ENCODE results near the gene NEK2.
A peak's percentile ranks its signal among the peaks of the same experiment; 100 is the strongest.
"Not testable (repeated sequence)": the region's sequence is repeated elsewhere in the genome, so short reads cannot be mapped to it uniquely, and the experiment has no call there.

The NEK2 gene

DNA sequence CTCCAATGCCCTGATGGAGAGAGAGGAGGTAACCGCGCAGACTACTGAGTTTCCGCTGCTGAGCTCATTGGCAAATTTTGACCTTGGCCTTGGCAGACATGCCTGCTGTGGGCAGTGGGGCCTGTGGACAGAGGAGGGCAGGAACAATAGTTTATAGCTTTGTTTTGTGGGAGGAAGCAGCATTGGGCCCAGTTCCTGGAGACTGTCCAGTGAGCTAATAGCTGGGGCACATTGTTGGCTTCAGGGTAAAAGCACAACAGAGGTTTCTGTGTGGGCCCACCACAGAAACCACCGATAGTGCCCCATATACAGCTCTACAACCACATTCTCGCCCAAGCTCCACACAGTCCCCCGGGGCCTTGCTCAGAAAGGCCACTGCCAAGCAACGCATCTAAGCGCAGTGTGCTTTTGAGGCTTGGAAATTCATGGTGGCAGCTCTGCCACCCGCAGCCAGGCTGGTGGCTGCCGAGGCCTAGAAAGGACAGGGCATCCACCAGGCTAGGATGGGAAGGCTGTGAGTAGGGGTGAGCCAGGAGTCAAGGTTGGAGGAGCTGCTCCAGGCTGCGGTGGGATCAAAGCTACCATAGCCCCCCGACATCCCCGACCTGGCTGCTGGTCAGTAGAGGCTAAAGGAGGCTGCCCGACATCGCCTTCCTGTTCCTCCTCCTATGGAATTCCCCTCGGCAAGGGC lies 43.2 kb downstream of the NEK2 start:
- no peak for DNase-seq

GRCh38 chr1:211631168-211631567 lies 44.3 kb downstream of the NEK2 start:
- DNase-seq: no peak

GRCh38 chr1:211630236-211631081 lies 45.0 kb downstream of the NEK2 start:
- no peak for DNase-seq

- no peak for DNase-seq
These were observed 47.0 kb downstream of the NEK2 start for GRCh38 chr1:211628417-211628816.

DNA sequence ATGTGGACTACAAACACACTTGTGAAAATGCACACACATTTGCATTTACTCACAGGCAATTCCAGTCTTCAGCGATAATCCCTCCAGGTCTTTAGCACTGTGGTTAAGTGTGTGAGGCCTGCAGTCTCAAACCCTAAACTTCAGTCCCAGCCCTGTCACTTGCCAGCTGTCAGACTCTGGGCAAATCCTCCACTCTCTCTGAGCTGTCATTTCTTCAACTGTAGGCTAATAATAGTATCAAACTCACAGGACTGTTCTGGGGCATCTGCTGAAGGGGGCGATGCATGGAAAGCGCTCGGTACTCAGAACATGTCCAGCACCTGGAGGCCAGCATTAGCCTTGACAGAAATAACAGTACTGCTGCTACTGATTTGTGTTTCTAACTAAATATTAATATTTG lies 48.2 kb downstream of the NEK2 start:
- no peak for DNase-seq

DNA sequence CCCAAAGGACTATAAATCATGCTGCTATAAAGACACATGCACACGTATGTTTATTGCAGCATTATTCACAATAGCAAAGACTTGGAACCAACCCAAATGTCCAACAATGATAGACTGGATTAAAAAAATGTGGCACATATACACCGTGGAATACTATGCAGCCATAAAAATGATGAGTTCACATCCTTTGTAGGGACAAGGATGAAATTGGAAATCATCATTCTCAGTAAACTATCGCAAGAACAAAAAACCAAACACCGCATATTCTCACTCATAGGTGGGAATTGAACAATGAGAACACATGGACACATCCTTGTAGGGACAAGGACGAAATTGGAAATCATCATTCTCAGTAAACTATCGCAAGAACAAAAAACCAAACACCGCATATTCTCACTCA lies 49.6 kb downstream of the NEK2 start:
- not testable (repeated sequence) for DNase-seq

DNA sequence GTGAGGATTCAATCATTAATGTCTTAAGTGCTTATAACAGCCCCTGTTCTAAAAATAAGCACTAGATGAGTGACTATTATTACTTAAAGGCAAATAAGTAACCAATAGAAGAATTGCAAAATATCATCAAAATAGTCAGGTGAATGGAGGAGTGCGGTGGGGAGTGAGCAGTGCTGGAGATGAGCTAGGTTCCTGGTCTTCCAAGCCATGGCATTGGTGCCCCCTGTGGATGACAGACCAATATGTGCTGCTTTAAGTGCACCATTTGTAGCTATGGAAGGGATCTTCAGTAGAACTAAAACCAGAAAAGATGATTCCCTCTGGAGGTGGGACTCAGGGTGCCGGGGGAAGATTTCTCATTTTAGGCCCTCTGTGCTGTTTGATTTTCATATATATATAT lies 50.4 kb downstream of the NEK2 start:
- peak; percentile 53 for DNase-seq

GRCh38 chr1:211623515-211623914 lies 51.9 kb downstream of the NEK2 start:
- DNase-seq: no peak

- DNase-seq: no peak
These were observed 53.8 kb downstream of the NEK2 start for GRCh38 chr1:211621447-211622198.

GRCh38 chr1:211620097-211620496 lies 55.3 kb downstream of the NEK2 start:
- no peak for DNase-seq

GRCh38 chr1:211619033-211619996 lies 56.1 kb downstream of the NEK2 start:
- DNase-seq: no peak

DNA sequence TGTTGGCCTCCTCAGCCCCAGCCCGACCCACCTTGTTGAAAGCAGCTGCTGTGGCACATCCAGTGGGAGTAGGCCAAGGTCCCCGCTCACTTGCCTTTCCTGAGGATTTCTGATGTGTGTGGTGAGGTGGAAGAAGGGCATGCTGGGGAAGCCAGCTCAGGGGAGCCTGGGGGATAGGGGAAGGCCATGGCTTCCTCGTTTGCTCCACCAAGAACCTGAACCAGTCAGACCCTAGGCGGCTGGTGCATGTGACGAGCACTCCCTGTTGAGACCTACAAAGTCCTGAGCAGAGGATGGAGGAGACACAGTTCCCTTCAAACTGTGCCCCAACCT lies 58.5 kb downstream of the NEK2 start:
- DNase-seq: no peak

DNA sequence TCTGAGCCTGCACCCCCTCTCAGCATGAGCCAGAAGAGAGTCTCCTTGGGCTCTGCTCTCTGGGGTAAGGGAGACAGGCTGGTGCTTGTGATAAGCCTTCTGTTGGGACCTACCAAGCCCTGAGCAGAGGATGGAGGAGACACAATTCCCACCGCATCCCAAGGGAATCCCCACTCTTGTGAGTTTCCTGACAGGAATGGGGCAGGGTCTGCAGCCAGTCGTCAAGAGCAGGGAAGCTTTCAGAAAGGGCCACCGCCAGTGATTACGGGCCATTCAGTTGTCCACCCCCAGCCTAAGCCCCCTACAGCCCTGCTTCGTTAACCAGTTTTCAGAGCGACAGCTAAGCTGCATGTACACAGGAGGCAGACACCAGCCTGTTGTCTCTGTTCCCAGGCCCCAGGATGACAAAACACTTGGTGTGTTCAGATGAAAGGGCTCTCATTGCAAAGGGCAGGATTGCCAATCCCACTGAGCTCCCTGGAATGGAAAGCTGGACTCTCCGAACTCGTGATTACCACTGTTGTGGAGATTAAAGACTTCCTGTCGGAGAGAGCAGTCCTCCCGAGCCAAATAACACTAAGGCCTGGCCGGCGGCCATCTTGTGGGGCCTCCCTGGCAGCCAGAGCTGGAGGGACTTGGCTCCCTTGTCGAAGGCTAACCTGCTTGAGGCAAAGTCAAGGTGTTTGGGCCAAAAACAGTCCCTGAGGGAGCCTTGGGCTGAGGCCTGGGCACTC lies 59.0 kb downstream of the NEK2 start:
- no peak for DNase-seq

- DNase-seq: no peak
These were observed 60.8 kb downstream of the NEK2 start for GRCh38 chr1:211614615-211615014.

GRCh38 chr1:211613951-211614350 lies 61.5 kb downstream of the NEK2 start:
- no peak for DNase-seq

DNA sequence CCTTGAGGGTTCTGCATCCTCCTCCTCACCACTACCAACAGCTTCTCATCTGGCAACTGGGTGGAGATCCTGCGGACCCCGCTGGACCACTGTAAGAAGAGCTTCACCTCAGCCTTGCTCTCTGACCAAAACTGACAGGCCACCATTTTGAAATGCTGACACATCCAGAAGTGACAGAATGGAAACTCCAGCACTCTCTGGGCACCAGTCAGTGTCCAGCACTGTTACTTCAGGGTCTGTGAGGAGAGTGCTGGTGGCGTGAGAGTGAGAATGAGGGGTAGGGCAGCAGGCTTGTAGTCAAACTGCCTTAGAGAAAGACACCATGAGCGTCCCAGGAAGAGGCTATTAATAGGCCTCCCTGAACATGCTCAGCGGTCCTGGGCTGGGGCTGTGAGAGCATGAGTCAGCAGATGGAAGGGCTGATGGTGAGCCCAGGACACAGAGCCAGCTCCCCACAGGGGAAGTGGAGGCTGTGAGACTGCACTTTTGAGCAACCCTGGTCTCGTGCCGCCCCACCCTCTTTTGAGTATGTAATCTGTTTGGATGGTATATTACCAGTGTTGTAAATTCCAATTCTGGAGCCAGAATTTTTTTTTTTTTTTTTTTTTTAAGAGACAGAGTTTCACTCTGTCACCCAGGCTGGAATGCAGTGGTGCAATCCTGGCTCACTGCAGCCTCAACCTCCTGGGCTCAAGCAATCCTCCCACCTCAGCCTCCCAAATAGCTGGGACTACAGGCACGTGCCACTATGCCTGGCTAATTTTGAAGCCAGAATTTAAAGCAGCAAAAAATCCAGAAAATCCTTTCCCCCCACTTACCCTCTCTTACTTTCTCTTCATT lies 62.1 kb downstream of the NEK2 start:
- peak; percentile 9 for DNase-seq

DNA sequence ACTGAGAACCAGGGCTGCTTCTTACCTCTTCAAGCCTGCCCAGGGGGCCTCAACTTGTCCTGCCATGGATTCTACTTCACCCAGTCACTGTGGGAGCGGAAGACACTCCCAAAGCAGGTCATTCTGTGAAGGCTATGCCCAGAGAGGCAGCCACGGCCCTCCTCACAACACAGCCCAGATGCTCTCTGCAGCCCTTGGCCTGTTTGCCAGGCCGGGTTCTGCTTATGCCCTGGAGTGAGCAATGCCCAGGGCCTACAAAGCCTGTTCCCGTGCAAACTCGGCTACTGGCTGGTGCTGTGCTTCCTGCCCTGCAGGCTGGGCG lies 62.7 kb downstream of the NEK2 start:
- no peak for DNase-seq
